ENCODE data around the gene GJB6. TPM values are rescaled to one million over a fixed set of nuclear protein-coding genes. Genes with fewer than 3 reads are reported as not detected.
"Not testable (repeated sequence)": the region's sequence is repeated elsewhere in the genome, so short reads cannot be mapped to it uniquely, and the experiment has no call there.

Gene GJB6
- 7.7 and 14.8 TPM in 2 replicates for total RNA-seq (ENCODE audit: low replicate concordance)
- long read RNA-seq, transcript GJB6-210 (4 exons, 1,991 nt): major isoform, 5 of 13 reads
- long read RNA-seq, partial matches to known transcripts: 4 of 13 reads
- long read RNA-seq, other reads (novel, unspliced or antisense): 0 of 13 reads

GRCh38 chr13:20231839-20232555 is at the start of gene GJB6:
Gene GJB6, minus strand, starts transcription at chr13:20232319. Its CDS starts 8,839 bp downstream, at chr13:20223480.
- Mint-ChIP-seq H3K36me3 (peaks cover 3% of the 10 kb centered on the region), H3K27me3 (peaks cover 56% of the 10 kb centered on the region), H3K27ac (peak within 1 kb of the TSS; percentile 74), H3K9me3 (no peaks in the 10 kb centered on the region), H3K4me3 (peak within 1 kb of the TSS; percentile 84), H3K4me1 (ENCODE audit: unreplicated experiment) (no peaks in the 10 kb centered on the region)
- no peak for DNase-seq (ENCODE audit: extremely low spot score, unreplicated experiment)
- TF ChIP-seq, protein P1, sequence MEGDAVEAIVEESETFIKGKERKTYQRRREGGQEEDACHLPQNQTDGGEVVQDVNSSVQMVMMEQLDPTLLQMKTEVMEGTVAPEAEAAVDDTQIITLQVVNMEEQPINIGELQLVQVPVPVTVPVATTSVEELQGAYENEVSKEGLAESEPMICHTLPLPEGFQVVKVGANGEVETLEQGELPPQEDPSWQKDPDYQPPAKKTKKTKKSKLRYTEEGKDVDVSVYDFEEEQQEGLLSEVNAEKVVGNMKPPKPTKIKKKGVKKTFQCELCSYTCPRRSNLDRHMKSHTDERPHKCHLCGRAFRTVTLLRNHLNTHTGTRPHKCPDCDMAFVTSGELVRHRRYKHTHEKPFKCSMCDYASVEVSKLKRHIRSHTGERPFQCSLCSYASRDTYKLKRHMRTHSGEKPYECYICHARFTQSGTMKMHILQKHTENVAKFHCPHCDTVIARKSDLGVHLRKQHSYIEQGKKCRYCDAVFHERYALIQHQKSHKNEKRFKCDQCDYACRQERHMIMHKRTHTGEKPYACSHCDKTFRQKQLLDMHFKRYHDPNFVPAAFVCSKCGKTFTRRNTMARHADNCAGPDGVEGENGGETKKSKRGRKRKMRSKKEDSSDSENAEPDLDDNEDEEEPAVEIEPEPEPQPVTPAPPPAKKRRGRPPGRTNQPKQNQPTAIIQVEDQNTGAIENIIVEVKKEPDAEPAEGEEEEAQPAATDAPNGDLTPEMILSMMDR (conservative IDR thresholded peaks at IDR 0.05): no peak

DNA sequence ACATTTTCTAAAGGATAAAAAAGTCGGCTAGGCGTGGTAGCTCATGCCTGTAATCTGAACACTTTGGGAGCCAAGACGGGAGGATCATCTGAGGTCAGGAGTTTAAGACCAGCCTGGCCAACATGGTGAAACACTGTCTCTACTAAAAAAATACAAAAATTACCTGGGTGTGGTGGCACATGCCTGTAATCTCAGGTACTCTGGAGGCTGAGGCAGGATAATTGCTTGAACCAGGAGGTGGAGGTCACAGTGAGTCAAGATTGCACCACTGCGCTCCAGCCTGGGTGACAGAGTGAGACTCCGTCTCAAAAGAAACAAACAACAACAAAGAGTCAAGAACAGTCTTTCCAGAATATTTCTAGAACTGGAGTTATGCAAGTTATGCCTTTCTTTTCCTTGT is 44.8 kb upstream of the GJB6 start:
- H3K27ac Mint-ChIP-seq; H3K27me3 Mint-ChIP-seq; H3K4me1 Mint-ChIP-seq (ENCODE audit: unreplicated experiment); H3K9me3 Mint-ChIP-seq; DNase-seq (ENCODE audit: extremely low spot score, unreplicated experiment); H3K36me3 Mint-ChIP-seq; H3K4me3 Mint-ChIP-seq: not testable (repeated sequence)

DNA sequence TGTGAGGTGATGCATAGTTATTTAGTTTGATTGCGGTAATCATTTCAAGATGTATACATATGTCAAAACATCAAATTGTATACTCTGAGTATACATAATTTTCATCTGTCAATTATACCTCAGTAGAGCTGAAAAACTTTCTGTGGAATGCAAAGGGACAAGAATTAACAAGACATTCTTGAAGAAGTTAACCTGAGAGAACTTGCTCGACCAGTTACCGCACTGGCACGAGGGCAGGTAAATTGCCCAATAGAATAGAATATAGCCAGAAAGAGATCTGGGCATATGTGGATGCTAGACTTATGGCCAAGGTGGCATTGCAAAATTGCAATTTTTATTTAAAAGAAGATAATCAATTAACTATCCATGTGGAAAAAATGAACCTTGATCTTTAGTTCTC is 42.3 kb upstream of the GJB6 start:
- TF ChIP-seq, protein P1 (conservative IDR thresholded peaks at IDR 0.05): no peak
- H3K4me1 Mint-ChIP-seq (ENCODE audit: unreplicated experiment): peaks cover 13% of the 10 kb centered on the region
- no peaks in the 10 kb centered on the region for H3K9me3 Mint-ChIP-seq
- no peak overlapping the region for H3K4me3 Mint-ChIP-seq
- H3K27me3 Mint-ChIP-seq: no peaks in the 10 kb centered on the region
- peak overlapping the region; percentile 18 for H3K27ac Mint-ChIP-seq
- DNase-seq (ENCODE audit: extremely low spot score, unreplicated experiment): no peak
- H3K36me3 Mint-ChIP-seq: no peaks in the 10 kb centered on the region

GRCh38 chr13:20272588-20273171 is 40.6 kb upstream of the GJB6 start:
- DNase-seq (ENCODE audit: extremely low spot score, unreplicated experiment): no peak
- H3K4me3 Mint-ChIP-seq: no peak overlapping the region
- no peaks in the 10 kb centered on the region for H3K27me3 Mint-ChIP-seq
- TF ChIP-seq, protein P1 (conservative IDR thresholded peaks at IDR 0.05): no peak
- H3K4me1 Mint-ChIP-seq (ENCODE audit: unreplicated experiment): peaks cover 13% of the 10 kb centered on the region
- H3K27ac Mint-ChIP-seq: no peak overlapping the region
- no peaks in the 10 kb centered on the region for H3K9me3 Mint-ChIP-seq
- no peaks in the 10 kb centered on the region for H3K36me3 Mint-ChIP-seq

DNA sequence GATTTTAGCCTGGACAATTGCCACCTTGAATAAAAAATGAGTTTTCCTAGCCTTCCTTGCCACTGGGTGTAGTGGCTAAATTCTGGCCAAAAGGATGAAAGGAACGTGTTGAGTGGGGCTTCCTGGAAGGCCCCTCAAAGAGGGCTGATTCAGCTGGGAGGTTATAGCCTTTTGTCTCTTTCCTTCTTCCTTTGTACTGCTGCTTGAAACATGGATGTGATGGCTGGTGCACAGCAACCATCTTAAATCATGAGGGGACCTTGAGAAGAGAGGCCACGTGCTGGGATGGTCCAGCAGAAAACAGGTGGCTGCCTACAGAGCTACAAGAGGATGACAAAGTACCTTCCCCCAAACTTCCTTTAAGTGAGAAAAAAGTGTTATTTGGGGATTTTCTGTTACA is 40.0 kb upstream of the GJB6 start:
- TF ChIP-seq, protein P1 (conservative IDR thresholded peaks at IDR 0.05): no peak

GRCh38 chr13:20271441-20271840 is 39.3 kb upstream of the GJB6 start:
- Mint-ChIP-seq H3K27ac (no peak overlapping the region), H3K36me3 (no peaks in the 10 kb centered on the region), H3K27me3 (no peaks in the 10 kb centered on the region), H3K9me3 (no peaks in the 10 kb centered on the region), H3K4me3 (no peak overlapping the region), H3K4me1 (ENCODE audit: unreplicated experiment) (peaks cover 13% of the 10 kb centered on the region)
- TF ChIP-seq, protein P1 (conservative IDR thresholded peaks at IDR 0.05): no peak
- no peak for DNase-seq (ENCODE audit: extremely low spot score, unreplicated experiment)

More for the DNA sequence above, 40.0 kb upstream of the GJB6 start:
- Mint-ChIP-seq H3K9me3 (no peaks in the 10 kb centered on the region), H3K27me3 (no peaks in the 10 kb centered on the region), H3K4me3 (no peak overlapping the region), H3K27ac (no peak overlapping the region), H3K36me3 (no peaks in the 10 kb centered on the region), H3K4me1 (ENCODE audit: unreplicated experiment) (peaks cover 13% of the 10 kb centered on the region)
- DNase-seq (ENCODE audit: extremely low spot score, unreplicated experiment): no peak

Data from type B pancreatic cell (in vitro differentiated cells).